Stimulated activated naive CD4-positive, alpha-beta T cell (primary cell): Measurements from ENCODE around the gene MKKS.

Source experiments
- DNase-seq, 6 experiments: peaks; one replicate each; lab custom pipeline; 2025; lab: John Stamatoyannopoulos, UW

The MKKS gene

GRCh38 chr20:10368702-10369041 is 65.3 kb downstream of the MKKS start:
- DNase-seq, result no peak

DNA sequence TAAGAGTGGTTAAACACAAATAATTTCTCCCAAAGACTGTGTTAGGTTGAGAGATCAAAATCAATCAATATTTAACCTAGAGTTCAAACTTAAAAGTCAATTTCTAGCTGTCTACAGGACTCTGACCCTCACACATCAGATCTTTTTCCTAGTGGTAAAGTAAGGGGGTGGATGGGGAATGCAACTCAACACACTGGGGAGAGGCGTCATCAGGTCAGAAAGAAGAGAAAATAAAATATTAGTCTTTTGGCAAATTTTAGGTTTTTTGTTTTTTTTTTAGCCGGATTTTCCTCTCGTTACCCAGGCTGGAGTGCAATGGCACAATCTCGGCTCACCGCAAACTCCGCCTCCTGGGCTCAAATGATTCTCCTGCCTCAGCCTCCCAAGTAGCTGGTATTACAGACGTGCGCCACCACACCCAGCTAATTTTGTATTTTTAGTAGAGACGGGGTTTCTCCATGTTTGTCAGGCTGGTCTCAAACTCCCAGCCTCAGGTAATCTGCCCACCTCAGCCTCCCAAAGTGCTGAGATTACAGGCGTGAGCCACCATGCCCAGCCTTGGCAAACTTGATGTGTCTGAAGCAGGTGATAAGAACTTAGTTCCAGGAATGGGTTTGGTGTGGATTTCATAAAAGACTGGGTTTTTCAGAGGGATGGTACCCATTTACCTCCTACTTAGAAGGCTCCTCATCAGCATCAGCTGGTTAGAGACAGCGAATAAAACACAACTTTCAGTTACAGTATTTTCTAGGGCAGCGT is 65.9 kb downstream of the MKKS start:
- DNase-seq, result no peak

DNA sequence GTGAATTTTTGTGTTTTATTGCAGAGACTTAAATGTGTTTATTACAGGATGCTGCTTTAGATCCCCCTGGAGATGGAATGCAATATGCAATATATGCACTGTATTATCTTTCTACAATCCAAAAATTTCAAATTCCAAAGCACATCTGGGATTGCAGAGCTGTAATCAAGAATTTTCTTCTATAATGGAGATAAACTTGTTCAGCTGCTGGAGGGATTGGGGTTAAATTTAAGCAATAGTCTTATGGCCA is 66.4 kb downstream of the MKKS start:
- no peak for DNase-seq

DNA sequence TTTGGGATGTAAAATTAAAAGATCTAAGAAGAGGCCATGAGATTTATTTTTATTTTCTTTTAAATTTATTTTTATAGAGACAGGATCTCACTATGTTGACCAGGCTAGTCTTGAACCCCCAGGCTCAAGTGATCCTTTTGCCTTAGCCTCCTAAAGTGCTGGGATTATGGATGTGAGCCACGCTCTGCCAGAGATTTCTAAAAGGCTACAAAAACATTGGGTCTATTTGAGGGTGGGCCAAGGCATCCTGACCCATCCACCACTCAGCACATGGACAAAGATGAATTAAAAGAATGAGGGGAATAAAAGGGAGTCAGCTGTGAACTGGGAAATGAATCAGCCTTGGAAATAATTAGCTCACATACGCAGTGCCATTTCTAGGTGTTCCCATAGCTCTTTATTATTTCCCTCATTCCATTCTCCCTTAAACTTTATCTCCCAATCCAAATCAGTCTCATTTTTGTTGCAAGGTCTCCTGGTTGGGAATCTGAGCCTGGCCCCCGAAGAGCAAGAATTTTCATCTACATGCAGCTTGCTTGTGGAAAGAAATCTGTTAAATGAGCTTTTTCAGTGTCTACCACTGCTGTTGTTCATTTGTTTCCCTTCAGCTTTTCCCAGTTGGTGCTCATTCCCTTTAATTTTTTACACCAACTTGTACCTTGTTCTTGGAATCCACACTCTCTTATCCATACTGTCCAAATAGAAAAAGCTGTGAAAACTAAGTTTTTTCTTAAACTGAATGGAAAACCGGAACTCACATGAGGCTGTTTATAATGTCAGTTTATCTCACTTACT is 66.9 kb downstream of the MKKS start:
- no peak for DNase-seq

DNA sequence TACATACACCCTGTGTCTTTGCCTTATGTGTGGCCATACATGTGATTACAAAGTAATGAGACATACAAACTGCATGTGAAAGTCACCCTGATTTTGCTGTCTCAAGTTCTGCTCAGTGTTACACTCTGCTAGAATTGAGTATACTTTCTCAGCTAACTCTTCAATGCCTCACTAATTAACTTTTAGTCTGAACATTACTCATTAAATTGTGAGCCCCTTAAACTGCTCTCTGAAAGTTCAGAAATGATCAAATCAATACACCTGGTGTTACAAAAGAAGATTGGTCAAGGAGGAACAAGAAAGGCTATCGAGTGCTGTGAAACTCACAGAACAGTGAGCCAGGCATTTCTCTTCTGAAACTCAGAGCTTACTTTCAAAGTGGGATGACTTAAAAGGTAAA is 71.3 kb downstream of the MKKS start:
- DNase-seq, result no peak

- DNase-seq, result no peak
These were observed 73.1 kb downstream of the MKKS start for GRCh38 chr20:10360878-10361277.

GRCh38 chr20:10359621-10360040 is 74.4 kb downstream of the MKKS start:
- DNase-seq, result no peak

DNA sequence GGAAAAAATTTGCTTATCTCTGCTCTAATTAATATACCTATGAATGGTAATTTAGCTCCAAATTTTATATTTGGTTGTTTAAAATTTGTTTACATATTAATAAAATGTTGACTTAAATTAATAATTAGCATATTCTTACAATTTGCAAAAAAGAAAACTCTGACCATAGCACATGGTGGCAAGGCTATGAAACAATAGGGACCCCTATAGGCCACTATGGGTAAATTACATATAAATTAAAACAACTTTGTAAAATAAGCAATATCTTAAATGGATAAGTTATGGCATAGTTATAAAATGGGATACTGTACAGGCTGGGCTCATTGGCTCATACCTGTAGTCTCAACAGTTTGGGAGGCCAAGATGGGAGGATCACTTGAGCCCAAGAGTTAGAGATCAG is 76.0 kb downstream of the MKKS start:
- no peak for DNase-seq

DNA sequence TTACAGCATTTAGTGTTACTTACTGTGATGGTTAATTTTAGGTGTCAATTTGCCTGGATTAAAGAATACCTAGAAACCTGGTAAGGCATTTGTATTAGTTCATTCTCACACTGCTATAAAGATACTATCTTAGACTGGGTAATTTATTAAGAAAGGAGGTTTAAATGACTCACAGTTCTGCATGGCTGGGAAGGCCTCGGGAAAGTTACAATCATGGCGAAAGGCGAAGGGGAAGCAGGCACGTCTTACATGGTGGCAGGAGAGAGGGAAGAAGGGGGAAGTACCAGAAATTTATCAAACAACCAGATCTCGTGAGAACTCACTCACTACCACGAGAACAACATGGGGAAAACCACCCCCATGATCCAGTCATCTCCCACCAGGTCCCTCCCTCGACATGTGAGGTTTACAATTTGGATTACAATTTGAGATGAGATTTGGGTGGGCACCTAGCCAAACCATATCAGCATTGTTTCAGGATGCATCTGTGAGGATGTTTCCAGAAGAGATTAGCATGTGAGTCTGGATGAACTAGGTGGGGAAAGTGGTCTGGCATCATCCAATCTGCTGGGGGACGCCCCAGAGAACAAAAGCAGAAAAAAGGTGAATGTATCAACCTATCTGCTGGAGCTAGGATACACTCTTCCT is 76.8 kb downstream of the MKKS start:
- DNase-seq, result no peak

DNA sequence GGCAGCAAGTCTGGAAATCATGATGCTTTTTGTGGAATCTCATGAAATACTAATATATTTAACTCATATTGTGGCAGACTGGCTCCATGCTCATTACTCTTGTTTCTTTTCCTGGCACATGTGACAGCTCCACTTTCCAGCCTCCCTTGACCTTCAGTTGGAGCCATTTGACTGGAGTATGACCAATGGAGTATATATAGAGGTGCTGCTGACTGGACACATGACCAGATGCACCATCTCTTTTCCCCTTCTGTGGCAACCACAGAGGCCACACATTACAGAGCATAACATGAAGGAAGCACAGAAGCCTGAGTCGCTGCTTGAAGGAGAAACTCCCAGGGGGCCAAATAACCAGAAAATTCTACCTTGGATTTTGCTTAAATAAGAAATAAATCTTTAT is 77.4 kb downstream of the MKKS start:
- no peak for DNase-seq

GRCh38 chr20:10352934-10353824 is 80.8 kb downstream of the MKKS start:
- no peak for DNase-seq
